Measurements from ENCODE around the gene CD180. TPM values are rescaled to one million over a fixed set of nuclear protein-coding genes. Genes with fewer than 3 reads are reported as not detected.

The CD180 gene
- total and polyA plus RNA-seq, 2 experiments from 2014 or later, result not detected

- Histone ChIP-seq H3K27ac (no peak overlapping the region), H3K27me3 (no peaks in the 10 kb centered on the region), H3K9me3 (ENCODE audit: low read depth) (no peaks in the 10 kb centered on the region), H3K4me1 (ENCODE audit: low read depth) (no peaks in the 10 kb centered on the region), H3K4me3 (no peak overlapping the region), H3K36me3 (no peaks in the 10 kb centered on the region)
- DNase-seq (ENCODE audit: low read depth in 1 of 2, low spot score in 1 of 2), result no peak
- TF ChIP-seq, protein P1, sequence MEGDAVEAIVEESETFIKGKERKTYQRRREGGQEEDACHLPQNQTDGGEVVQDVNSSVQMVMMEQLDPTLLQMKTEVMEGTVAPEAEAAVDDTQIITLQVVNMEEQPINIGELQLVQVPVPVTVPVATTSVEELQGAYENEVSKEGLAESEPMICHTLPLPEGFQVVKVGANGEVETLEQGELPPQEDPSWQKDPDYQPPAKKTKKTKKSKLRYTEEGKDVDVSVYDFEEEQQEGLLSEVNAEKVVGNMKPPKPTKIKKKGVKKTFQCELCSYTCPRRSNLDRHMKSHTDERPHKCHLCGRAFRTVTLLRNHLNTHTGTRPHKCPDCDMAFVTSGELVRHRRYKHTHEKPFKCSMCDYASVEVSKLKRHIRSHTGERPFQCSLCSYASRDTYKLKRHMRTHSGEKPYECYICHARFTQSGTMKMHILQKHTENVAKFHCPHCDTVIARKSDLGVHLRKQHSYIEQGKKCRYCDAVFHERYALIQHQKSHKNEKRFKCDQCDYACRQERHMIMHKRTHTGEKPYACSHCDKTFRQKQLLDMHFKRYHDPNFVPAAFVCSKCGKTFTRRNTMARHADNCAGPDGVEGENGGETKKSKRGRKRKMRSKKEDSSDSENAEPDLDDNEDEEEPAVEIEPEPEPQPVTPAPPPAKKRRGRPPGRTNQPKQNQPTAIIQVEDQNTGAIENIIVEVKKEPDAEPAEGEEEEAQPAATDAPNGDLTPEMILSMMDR (IDR thresholded peaks at IDR 0.05; ENCODE audit: low read depth, low read length), result no peak
Measured at GRCh38 chr5:67205981-67206380, 9.4 kb upstream of the CD180 start.

- H3K4me1 ChIP-seq (ENCODE audit: low read depth), result no peaks in the 10 kb centered on the region
- no peaks in the 10 kb centered on the region for H3K36me3 ChIP-seq
- TF ChIP-seq, protein P1 (IDR thresholded peaks at IDR 0.05; ENCODE audit: low read depth, low read length), result no peak
- H3K27me3 ChIP-seq, result no peaks in the 10 kb centered on the region
- H3K27ac ChIP-seq, result no peak overlapping the region
- no peak overlapping the region for H3K4me3 ChIP-seq
- DNase-seq (ENCODE audit: low read depth in 1 of 2, low spot score in 1 of 2), result no peak
- H3K9me3 ChIP-seq (ENCODE audit: low read depth), result no peaks in the 10 kb centered on the region
Measured at GRCh38 chr5:67204821-67205220, 8.2 kb upstream of the CD180 start.

GRCh38 chr5:67203701-67204074 lies 7.1 kb upstream of the CD180 start:
- TF ChIP-seq, protein P1 (IDR thresholded peaks at IDR 0.05; ENCODE audit: low read depth, low read length), result no peak
- Histone ChIP-seq H3K4me1 (ENCODE audit: low read depth) (no peaks in the 10 kb centered on the region), H3K4me3 (no peak overlapping the region), H3K36me3 (no peaks in the 10 kb centered on the region), H3K27me3 (no peaks in the 10 kb centered on the region), H3K27ac (no peak overlapping the region), H3K9me3 (ENCODE audit: low read depth) (no peaks in the 10 kb centered on the region)
- DNase-seq (ENCODE audit: low read depth in 1 of 2, low spot score in 1 of 2), result no peak

- no peak overlapping the region for H3K4me3 ChIP-seq
- H3K27me3 ChIP-seq, result no peaks in the 10 kb centered on the region
- TF ChIP-seq, protein P1 (IDR thresholded peaks at IDR 0.05; ENCODE audit: low read depth, low read length), result no peak
- DNase-seq (ENCODE audit: low read depth in 1 of 2, low spot score in 1 of 2), result no peak
- no peaks in the 10 kb centered on the region for H3K9me3 ChIP-seq (ENCODE audit: low read depth)
- H3K36me3 ChIP-seq, result no peaks in the 10 kb centered on the region
- no peaks in the 10 kb centered on the region for H3K4me1 ChIP-seq (ENCODE audit: low read depth)
- no peak overlapping the region for H3K27ac ChIP-seq
Measured at GRCh38 chr5:67202828-67203227, 6.2 kb upstream of the CD180 start.

DNA sequence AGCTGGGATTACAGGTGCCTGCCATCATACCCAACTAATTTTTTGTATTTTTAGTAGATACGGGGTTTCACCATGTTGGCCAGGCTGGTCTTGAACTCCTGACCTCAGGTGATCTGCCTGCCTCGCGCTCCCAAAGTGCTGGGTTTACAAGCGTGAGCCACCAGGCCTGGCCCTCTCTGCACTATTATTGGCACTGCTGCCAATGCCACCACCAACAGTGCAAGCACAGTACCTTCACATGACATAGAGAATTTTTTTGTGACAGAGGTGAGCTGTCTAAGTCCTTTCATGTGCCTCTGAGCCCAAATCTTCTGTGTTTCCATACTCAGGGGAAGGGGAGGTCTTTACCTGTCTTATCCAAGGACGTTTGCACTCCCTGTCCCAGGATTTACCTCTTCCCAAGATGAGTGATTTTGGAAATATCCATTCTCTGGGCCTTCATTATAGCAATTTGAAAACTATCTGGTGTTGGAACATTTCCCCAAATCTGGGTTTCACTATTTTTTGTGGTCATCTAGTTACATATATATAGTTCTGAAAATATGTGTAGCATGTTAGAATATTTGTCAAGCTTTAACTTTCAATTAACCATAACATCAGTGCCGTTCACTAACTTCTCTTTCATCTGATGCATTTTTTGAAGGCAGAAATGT lies 5.4 kb upstream of the CD180 start:
- no peak overlapping the region for H3K4me3 ChIP-seq
- DNase-seq (ENCODE audit: low read depth in 1 of 2, low spot score in 1 of 2), result no peak
- TF ChIP-seq, protein P1 (IDR thresholded peaks at IDR 0.05; ENCODE audit: low read depth, low read length), result no peak
- H3K36me3 ChIP-seq, result no peaks in the 10 kb centered on the region
- no peak overlapping the region for H3K27ac ChIP-seq
- H3K27me3 ChIP-seq, result no peaks in the 10 kb centered on the region
- no peaks in the 10 kb centered on the region for H3K4me1 ChIP-seq (ENCODE audit: low read depth)
- no peaks in the 10 kb centered on the region for H3K9me3 ChIP-seq (ENCODE audit: low read depth)
